ENCODE results near the gene AK5. TPM values are rescaled to one million over a fixed set of nuclear protein-coding genes. Genes with fewer than 3 reads are reported as not detected.
A peak's percentile ranks its signal among the peaks of the same experiment; 100 is the strongest.

The AK5 gene
- total and polyA plus RNA-seq, 2 donors, result 0.71 to 2.0 TPM

DNA sequence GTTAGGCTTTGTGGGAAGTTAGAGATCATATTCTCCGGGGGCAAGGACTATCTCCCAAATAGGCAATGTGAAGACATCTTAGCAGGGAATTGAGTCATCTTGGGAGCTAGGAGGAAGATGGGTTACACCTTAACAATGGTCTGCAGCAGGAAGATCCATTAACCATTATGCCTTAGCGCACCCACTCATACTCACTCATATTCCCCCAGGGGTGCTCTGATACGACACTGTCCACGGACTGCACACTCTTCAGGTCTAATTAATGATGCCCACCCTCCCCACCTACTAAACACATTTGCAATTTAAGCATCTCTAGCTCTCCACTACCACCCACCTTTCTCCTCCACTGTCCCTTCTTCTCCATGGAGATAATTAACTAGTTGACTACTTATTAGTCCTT, 857 bp upstream of the AK5 start:
- Histone ChIP-seq H3K4me3 (ENCODE audit: low read length in 2 of 2) (no peak overlapping the region), H3K9me3 (ENCODE audit: control insufficient read depth in 2 of 2, insufficient read depth in 1 of 2, low read length in 1 of 2) (peaks cover 0 to 5% of the 10 kb centered on the region in 2 donors), H3K27me3 (ENCODE audit: control insufficient read depth in 2 of 2, insufficient read depth in 1 of 2, low read length in 1 of 2) (peaks cover 31 to 45% of the 10 kb centered on the region in 2 donors), H3K4me1 (ENCODE audit: control insufficient read depth in 2 of 2, insufficient read depth in 2 of 2, low read length in 2 of 2) (peaks cover 8 to 15% of the 10 kb centered on the region in 2 donors), H3K27ac (ENCODE audit: low read depth in 1 of 2, low read length in 1 of 2) (no peak overlapping the region), H3K36me3 (ENCODE audit: control insufficient read depth in 2 of 2, insufficient read depth in 2 of 2, low read length in 1 of 2) (no peaks in the 10 kb centered on the region)
- WGBS, result 96% methylated on average over 4 of the region's 4 CpGs
- DNase-seq (ENCODE audit: low read depth in 6 of 9, low spot score in 9 of 9), result peak in 1 of 9 donors; percentile 2

DNA sequence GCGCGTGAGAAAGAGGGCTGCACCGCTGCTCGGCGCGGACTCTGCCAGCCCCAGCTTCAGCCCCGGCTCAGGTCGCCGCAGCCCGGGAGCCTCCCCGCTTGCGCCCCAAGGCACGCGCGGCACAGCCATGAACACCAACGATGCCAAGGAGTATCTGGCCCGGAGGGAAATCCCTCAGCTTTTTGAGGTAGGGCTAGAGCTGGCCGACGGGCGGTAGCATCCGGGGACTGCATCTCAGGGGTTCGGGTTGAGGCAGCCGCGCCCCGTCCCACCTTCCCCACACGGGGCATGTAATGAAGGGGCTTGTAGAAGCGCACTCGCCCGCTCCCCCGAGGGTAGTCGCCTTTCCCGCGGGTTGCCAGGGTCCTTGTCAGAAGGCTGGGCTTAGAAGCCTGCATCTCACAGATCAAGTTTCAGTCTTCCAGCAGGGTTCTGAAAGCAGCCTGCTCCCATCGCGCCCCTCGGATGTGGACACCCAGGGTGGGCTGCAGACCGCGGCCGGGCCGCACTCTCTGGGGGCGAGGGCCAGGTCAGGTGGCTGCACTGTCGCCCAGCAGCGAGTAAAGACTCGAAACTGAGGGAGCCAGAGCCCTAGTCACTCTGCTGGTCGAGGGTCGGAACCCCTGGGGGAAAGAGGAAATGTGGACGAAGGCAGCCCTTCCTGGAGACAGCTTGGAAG, 507 bp downstream of the AK5 start:
- Histone ChIP-seq H3K27me3 (ENCODE audit: control insufficient read depth in 2 of 2, insufficient read depth in 1 of 2, low read length in 1 of 2) (peaks cover 31 to 45% of the 10 kb centered on the region in 2 donors), H3K4me1 (ENCODE audit: control insufficient read depth in 2 of 2, insufficient read depth in 2 of 2, low read length in 2 of 2) (peaks cover 8 to 15% of the 10 kb centered on the region in 2 donors), H3K9me3 (ENCODE audit: control insufficient read depth in 2 of 2, insufficient read depth in 1 of 2, low read length in 1 of 2) (peaks cover 0 to 5% of the 10 kb centered on the region in 2 donors), H3K27ac (ENCODE audit: low read depth in 1 of 2, low read length in 1 of 2) (no peak overlapping the region), H3K4me3 (ENCODE audit: low read length in 2 of 2) (peak overlapping the region; percentile 11 to 49), H3K36me3 (ENCODE audit: control insufficient read depth in 2 of 2, insufficient read depth in 2 of 2, low read length in 1 of 2) (no peaks in the 10 kb centered on the region)
- peak in 2 of 9 donors; percentile 7 to 37 for DNase-seq (ENCODE audit: low read depth in 6 of 9, low spot score in 9 of 9)
- under 1% methylated on average over 47 of the region's 47 CpGs for WGBS

DNA sequence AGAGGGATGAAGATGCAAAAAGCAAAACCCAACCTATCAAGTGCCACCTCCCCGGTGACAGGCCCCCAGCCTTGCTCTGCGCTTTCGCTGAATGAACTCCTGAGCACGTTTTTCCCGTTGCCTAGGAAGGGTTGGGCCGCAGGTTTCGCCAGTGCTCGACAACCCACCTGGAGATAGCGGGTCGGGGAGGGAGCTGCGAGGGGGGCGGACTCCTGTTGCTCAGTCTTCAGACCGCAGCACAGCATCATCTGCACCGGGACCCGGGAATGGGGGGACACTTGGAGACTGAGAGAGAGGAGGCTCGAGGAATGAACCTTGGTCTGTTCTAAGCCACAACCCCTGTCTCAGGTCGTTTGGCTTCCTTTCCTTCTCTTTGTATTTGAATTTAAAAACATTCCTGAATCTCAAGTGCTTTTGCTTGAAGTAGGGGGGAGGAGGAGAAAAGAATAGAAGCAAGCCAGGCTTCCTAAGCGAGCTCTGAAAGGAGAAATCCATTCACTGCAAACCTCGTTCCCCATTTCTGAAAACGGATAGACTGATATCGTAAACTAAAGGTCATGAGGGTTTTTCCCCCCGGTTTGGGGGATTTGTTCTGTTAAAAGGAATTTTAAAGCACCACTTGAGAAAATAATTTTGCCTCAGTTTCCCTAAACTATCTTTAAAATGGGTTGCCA, 1.2 kb downstream of the AK5 start:
- Histone ChIP-seq H3K4me3 (ENCODE audit: low read length in 2 of 2) (peak overlapping the region in 1 of 2 donors; percentile 49), H3K9me3 (ENCODE audit: control insufficient read depth in 2 of 2, insufficient read depth in 1 of 2, low read length in 1 of 2) (peaks cover 0 to 5% of the 10 kb centered on the region in 2 donors), H3K4me1 (ENCODE audit: control insufficient read depth in 2 of 2, insufficient read depth in 2 of 2, low read length in 2 of 2) (peaks cover 8 to 15% of the 10 kb centered on the region in 2 donors), H3K27me3 (ENCODE audit: control insufficient read depth in 2 of 2, insufficient read depth in 1 of 2, low read length in 1 of 2) (peaks cover 31 to 45% of the 10 kb centered on the region in 2 donors), H3K27ac (ENCODE audit: low read depth in 1 of 2, low read length in 1 of 2) (no peak overlapping the region), H3K36me3 (ENCODE audit: control insufficient read depth in 2 of 2, insufficient read depth in 2 of 2, low read length in 1 of 2) (no peaks in the 10 kb centered on the region)
- DNase-seq (ENCODE audit: low read depth in 6 of 9, low spot score in 9 of 9), result peak in 1 of 9 donors; percentile 10
- 5% methylated on average over 22 of the region's 22 CpGs for WGBS

DNA sequence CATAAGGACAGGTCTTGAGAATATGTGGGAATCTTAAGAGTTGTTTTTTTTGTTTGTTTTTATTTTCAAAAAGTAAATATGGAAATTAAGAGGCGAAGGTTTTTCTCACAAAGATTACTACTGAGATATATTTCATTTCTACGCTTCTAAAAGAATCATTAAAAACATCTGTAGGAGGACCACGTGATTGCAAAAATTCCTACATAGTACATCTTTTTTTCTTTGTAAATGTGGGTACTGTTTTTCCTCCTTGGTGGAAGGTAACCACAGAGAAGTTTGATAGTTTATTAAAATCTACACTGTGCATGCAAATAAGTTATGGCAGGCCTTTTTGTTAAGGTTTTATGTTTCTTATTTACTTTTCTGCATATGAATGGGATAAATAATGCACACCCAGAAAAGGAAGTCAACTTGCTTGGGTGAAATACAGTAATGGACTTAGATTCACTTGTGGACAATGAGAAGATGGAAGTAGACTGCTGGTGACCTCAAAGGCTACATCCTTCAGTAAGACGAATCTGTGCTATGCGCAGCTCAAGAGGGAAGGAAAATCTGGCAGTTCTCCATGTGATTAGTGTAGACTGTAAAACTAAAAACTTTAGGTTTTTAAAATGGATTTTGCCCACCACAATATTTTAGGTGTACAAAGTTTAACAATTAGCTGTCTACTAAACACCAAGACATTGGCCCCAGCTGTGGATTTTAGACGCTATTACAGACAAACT, 2.0 kb downstream of the AK5 start:
- H3K27me3 ChIP-seq (ENCODE audit: control insufficient read depth in 2 of 2, insufficient read depth in 1 of 2, low read length in 1 of 2), result peaks cover 31 to 45% of the 10 kb centered on the region in 2 donors
- no peak for DNase-seq (ENCODE audit: low read depth in 6 of 9, low spot score in 9 of 9)

DNA sequence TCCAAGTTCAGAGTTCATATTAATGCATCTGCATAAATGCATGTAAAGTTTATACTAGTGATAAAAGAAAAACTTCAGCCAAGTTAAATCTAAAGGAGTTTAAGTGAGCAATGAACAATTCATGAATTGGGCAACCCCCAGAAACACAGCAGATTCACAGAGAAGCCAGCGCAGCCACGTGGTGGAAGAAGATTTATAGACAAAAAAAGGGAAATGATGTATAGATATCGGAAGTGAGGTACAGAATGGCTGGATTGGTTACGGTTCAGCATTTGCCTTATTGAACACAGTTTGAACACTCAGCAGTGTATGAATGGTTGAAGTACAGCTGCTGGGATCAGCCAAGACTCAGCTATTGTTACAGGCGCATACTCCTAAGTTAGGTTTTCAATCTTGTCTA, 5.7 kb downstream of the AK5 start:
- Histone ChIP-seq H3K4me1 (ENCODE audit: control insufficient read depth in 2 of 2, insufficient read depth in 2 of 2, low read length in 2 of 2) (peaks cover 4 to 5% of the 10 kb centered on the region in 2 donors), H3K27me3 (ENCODE audit: control insufficient read depth in 2 of 2, insufficient read depth in 1 of 2, low read length in 1 of 2) (peaks cover 15 to 18% of the 10 kb centered on the region in 2 donors), H3K27ac (ENCODE audit: low read depth in 1 of 2, low read length in 1 of 2) (no peak overlapping the region), H3K36me3 (ENCODE audit: control insufficient read depth in 2 of 2, insufficient read depth in 2 of 2, low read length in 1 of 2) (no peaks in the 10 kb centered on the region), H3K9me3 (ENCODE audit: control insufficient read depth in 2 of 2, insufficient read depth in 1 of 2, low read length in 1 of 2) (peaks cover 0 to under 1% of the 10 kb centered on the region in 2 donors), H3K4me3 (ENCODE audit: low read length in 2 of 2) (no peak overlapping the region)
- no peak for DNase-seq (ENCODE audit: low read depth in 6 of 9, low spot score in 9 of 9)
- 88% methylated on average over 5 of the region's 5 CpGs for WGBS

More for the DNA sequence above, 2.0 kb downstream of the AK5 start:
- Histone ChIP-seq H3K27ac (ENCODE audit: low read depth in 1 of 2, low read length in 1 of 2) (no peak overlapping the region), H3K9me3 (ENCODE audit: control insufficient read depth in 2 of 2, insufficient read depth in 1 of 2, low read length in 1 of 2) (peaks cover 0 to 5% of the 10 kb centered on the region in 2 donors), H3K4me3 (ENCODE audit: low read length in 2 of 2) (no peak overlapping the region), H3K36me3 (ENCODE audit: control insufficient read depth in 2 of 2, insufficient read depth in 2 of 2, low read length in 1 of 2) (no peaks in the 10 kb centered on the region), H3K4me1 (ENCODE audit: control insufficient read depth in 2 of 2, insufficient read depth in 2 of 2, low read length in 2 of 2) (peaks cover 8 to 15% of the 10 kb centered on the region in 2 donors)
- WGBS, result 91% methylated on average over 6 of the region's 6 CpGs

DNA sequence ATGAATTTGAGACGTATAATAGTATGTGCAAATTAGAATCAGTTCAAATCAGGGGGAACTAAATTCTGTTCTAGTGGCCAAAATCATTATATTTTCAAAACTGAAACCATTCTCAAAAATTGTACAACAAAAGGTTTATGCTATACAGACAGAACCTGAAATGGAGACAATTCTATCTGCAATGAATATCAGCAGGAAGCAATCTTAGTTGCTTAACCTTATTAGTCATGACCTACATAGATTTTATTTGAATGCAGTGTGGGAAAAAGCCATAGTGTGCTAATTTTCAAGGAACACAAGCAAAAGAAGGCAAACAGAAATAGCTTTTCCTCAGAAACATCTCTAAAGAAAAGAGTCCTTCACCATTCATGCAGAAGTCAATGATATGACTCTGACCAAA, 6.5 kb downstream of the AK5 start:
- Histone ChIP-seq H3K9me3 (ENCODE audit: control insufficient read depth in 2 of 2, insufficient read depth in 1 of 2, low read length in 1 of 2) (no peaks in the 10 kb centered on the region), H3K27ac (ENCODE audit: low read depth in 1 of 2, low read length in 1 of 2) (no peak overlapping the region), H3K4me1 (ENCODE audit: control insufficient read depth in 2 of 2, insufficient read depth in 2 of 2, low read length in 2 of 2) (no peaks in the 10 kb centered on the region), H3K4me3 (ENCODE audit: low read length in 2 of 2) (no peak overlapping the region), H3K36me3 (ENCODE audit: control insufficient read depth in 2 of 2, insufficient read depth in 2 of 2, low read length in 1 of 2) (no peaks in the 10 kb centered on the region), H3K27me3 (ENCODE audit: control insufficient read depth in 2 of 2, insufficient read depth in 1 of 2, low read length in 1 of 2) (peaks cover 8 to 10% of the 10 kb centered on the region in 2 donors)
- DNase-seq (ENCODE audit: low read depth in 6 of 9, low spot score in 9 of 9), result no peak
- 95% methylated on average over 1 of the region's 1 CpG for WGBS

DNA sequence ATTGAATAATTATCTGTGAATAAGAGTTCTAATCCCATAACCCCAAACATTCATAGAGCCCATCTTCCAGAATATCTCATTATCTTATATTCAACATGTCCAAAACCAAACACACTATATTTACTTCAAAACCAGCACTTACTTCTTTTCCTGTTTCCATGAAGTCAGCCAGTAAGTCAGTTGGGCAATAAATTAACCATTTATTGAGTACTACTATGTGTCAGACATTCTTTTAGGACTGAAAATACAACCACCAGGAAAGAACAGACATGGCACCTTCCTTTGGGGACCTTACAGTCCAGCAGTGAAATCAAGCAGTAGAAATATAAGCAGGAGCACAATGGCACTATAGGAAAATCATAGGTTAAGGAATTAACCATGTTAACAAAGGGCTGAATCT, 8.8 kb downstream of the AK5 start:
- H3K4me1 ChIP-seq (ENCODE audit: control insufficient read depth in 2 of 2, insufficient read depth in 2 of 2, low read length in 2 of 2), result no peaks in the 10 kb centered on the region

DNA sequence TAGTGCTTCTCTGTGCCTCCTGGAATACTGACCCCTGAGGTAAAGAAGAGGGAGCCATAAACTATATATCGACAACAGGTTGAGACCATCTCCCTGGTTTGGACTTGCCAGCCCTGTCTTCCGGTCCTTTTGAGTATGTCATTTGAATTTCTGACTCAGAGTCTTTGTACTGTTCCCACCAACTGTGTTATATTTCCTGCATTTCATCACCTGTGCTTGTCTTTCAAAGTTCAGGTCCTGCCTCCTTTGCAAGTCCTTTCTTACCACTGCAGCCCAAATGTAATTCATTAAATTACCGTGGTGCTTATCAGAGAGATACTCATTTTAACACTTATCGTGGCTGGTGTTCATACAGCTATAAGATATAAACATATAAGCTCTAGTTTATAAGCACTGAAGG, 10.7 kb downstream of the AK5 start:
- H3K9me3 ChIP-seq (ENCODE audit: control insufficient read depth in 2 of 2, insufficient read depth in 1 of 2, low read length in 1 of 2), result no peaks in the 10 kb centered on the region
- no peaks in the 10 kb centered on the region for H3K36me3 ChIP-seq (ENCODE audit: control insufficient read depth in 2 of 2, insufficient read depth in 2 of 2, low read length in 1 of 2)
- no peaks in the 10 kb centered on the region for H3K4me1 ChIP-seq (ENCODE audit: control insufficient read depth in 2 of 2, insufficient read depth in 2 of 2, low read length in 2 of 2)
- 97% methylated on average over 4 of the region's 4 CpGs for WGBS
- H3K27me3 ChIP-seq (ENCODE audit: control insufficient read depth in 2 of 2, insufficient read depth in 1 of 2, low read length in 1 of 2), result no peaks in the 10 kb centered on the region
- no peak for DNase-seq (ENCODE audit: low read depth in 6 of 9, low spot score in 9 of 9)
- H3K4me3 ChIP-seq (ENCODE audit: low read length in 2 of 2), result no peak overlapping the region
- H3K27ac ChIP-seq (ENCODE audit: low read depth in 1 of 2, low read length in 1 of 2), result no peak overlapping the region

More for the DNA sequence above, 8.8 kb downstream of the AK5 start:
- Histone ChIP-seq H3K27ac (ENCODE audit: low read depth in 1 of 2, low read length in 1 of 2) (no peak overlapping the region), H3K36me3 (ENCODE audit: control insufficient read depth in 2 of 2, insufficient read depth in 2 of 2, low read length in 1 of 2) (no peaks in the 10 kb centered on the region), H3K9me3 (ENCODE audit: control insufficient read depth in 2 of 2, insufficient read depth in 1 of 2, low read length in 1 of 2) (no peaks in the 10 kb centered on the region), H3K4me3 (ENCODE audit: low read length in 2 of 2) (no peak overlapping the region), H3K27me3 (ENCODE audit: control insufficient read depth in 2 of 2, insufficient read depth in 1 of 2, low read length in 1 of 2) (no peaks in the 10 kb centered on the region)
- no peak for DNase-seq (ENCODE audit: low read depth in 6 of 9, low spot score in 9 of 9)

DNA sequence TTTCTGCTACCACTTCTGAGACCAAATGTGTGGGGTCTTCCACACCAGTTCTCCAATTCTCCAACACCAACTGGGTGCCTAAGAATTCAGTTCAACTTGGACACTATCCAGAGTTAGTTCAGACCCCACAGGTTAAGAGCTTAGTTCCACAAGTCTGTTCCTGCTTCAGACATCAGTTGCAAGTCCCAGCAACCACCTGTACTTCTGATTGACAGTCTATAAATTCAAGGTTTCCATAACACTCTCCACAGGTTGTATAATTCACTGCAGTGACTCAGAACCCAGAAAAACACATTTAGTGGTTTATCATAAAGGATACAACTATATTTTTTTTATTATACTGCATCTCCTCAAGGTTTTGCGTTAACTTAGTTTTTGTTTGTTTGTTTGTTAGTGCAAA, 18.7 kb downstream of the AK5 start:
- Histone ChIP-seq H3K4me1 (ENCODE audit: control insufficient read depth in 2 of 2, insufficient read depth in 2 of 2, low read length in 2 of 2) (no peaks in the 10 kb centered on the region), H3K36me3 (ENCODE audit: control insufficient read depth in 2 of 2, insufficient read depth in 2 of 2, low read length in 1 of 2) (no peaks in the 10 kb centered on the region), H3K27me3 (ENCODE audit: control insufficient read depth in 2 of 2, insufficient read depth in 1 of 2, low read length in 1 of 2) (no peaks in the 10 kb centered on the region), H3K4me3 (ENCODE audit: low read length in 2 of 2) (no peak overlapping the region), H3K27ac (ENCODE audit: low read depth in 1 of 2, low read length in 1 of 2) (no peak overlapping the region), H3K9me3 (ENCODE audit: control insufficient read depth in 2 of 2, insufficient read depth in 1 of 2, low read length in 1 of 2) (no peaks in the 10 kb centered on the region)
- DNase-seq (ENCODE audit: low read depth in 6 of 9, low spot score in 9 of 9), result no peak
- 99% methylated on average over 1 of the region's 1 CpG for WGBS
